ENCODE results near the gene AGTR1. TPM values are rescaled to one million over a fixed set of nuclear protein-coding genes. Genes with fewer than 3 reads are reported as not detected.

AGTR1 gene
- polyA plus RNA-seq, 1 donor (not counting 4 experiments of a cell fraction or from before 2014, with no cell fraction given), result not detected

- Histone ChIP-seq H3K27ac (ENCODE audit: control insufficient read depth, insufficient read depth, low read length) (no peak overlapping the region), H3K4me1 (ENCODE audit: control insufficient read depth, extremely low read depth, insufficient read depth, low read length) (no peaks in the 10 kb centered on the region), H4K20me1 (ENCODE audit: control insufficient read depth, extremely low read depth, insufficient read depth, low read length) (no peaks in the 10 kb centered on the region), H3K9me3 (ENCODE audit: control insufficient read depth, low read depth, low read length) (no peaks in the 10 kb centered on the region), H3K4me3 (ENCODE audit: control insufficient read depth in 2 of 3, extremely low read depth in 1 of 3, insufficient read depth in 2 of 3, low read depth in 1 of 3, low read length in 3 of 3) (no peak overlapping the region), H2AFZ (ENCODE audit: control insufficient read depth, low read length) (no peak overlapping the region), H3K79me2 (ENCODE audit: control insufficient read depth, insufficient read depth, low read length) (no peaks in the 10 kb centered on the region), H3K9me1 (ENCODE audit: control insufficient read depth, extremely low read depth, insufficient read depth, low read length) (no peaks in the 10 kb centered on the region), H3K4me2 (ENCODE audit: control insufficient read depth, extremely low read depth, insufficient read depth, low read depth, low read length) (no peak overlapping the region), H3K27me3 (ENCODE audit: control insufficient read depth, extremely low read depth, insufficient read depth, low read length) (no peaks in the 10 kb centered on the region), H3K36me3 (ENCODE audit: control insufficient read depth in 2 of 2, extremely low read depth in 1 of 2, insufficient read depth in 2 of 2, low read length in 2 of 2) (no peaks in the 10 kb centered on the region), H3K9ac (ENCODE audit: control insufficient read depth, extremely low read depth, insufficient read depth, low read length) (no peak overlapping the region)
- DNase-seq (ENCODE audit: low read depth, low spot score), result no peak
- no peak for FAIRE-seq
- dilution Hi-C loops (cut with MboI; ENCODE audit: extremely low pct_ligation_motif_present, low sequenced_read_pairs), result no loop called here
- no peak for TF ChIP-seq CTCF (optimal IDR thresholded peaks at IDR 0.05 in 1 of 3, IDR thresholded peaks at IDR 0.05 in 1 of 3, conservative IDR thresholded peaks at IDR 0.05 in 1 of 3; ENCODE audit: extremely low read depth in 1 of 3, insufficient read depth in 2 of 3, low read length in 3 of 3)
- no peak for TF ChIP-seq EZH2 (IDR thresholded peaks at IDR 0.05; ENCODE audit: low read length)
Measured at GRCh38 chr3:148736086-148736485, 38.4 kb downstream of the AGTR1 start.

- DNase-seq (ENCODE audit: low read depth, low spot score) (no peak), FAIRE-seq (no peak)
- H2AFZ ChIP-seq (ENCODE audit: control insufficient read depth, low read length), result no peak overlapping the region
- H3K4me1 ChIP-seq (ENCODE audit: control insufficient read depth, extremely low read depth, insufficient read depth, low read length), result no peaks in the 10 kb centered on the region
- no peak for TF ChIP-seq EZH2 (IDR thresholded peaks at IDR 0.05; ENCODE audit: low read length)
- no peak for TF ChIP-seq CTCF (optimal IDR thresholded peaks at IDR 0.05 in 1 of 3, IDR thresholded peaks at IDR 0.05 in 1 of 3, conservative IDR thresholded peaks at IDR 0.05 in 1 of 3; ENCODE audit: extremely low read depth in 1 of 3, insufficient read depth in 2 of 3, low read length in 3 of 3)
- H3K9me1 ChIP-seq (ENCODE audit: control insufficient read depth, extremely low read depth, insufficient read depth, low read length), result no peaks in the 10 kb centered on the region
- no peaks in the 10 kb centered on the region for H3K36me3 ChIP-seq (ENCODE audit: control insufficient read depth in 2 of 2, extremely low read depth in 1 of 2, insufficient read depth in 2 of 2, low read length in 2 of 2)
- H3K27me3 ChIP-seq (ENCODE audit: control insufficient read depth, extremely low read depth, insufficient read depth, low read length), result no peaks in the 10 kb centered on the region
- no peak overlapping the region for H3K4me2 ChIP-seq (ENCODE audit: control insufficient read depth, extremely low read depth, insufficient read depth, low read depth, low read length)
- H3K9ac ChIP-seq (ENCODE audit: control insufficient read depth, extremely low read depth, insufficient read depth, low read length), result no peak overlapping the region
- H3K79me2 ChIP-seq (ENCODE audit: control insufficient read depth, insufficient read depth, low read length), result no peaks in the 10 kb centered on the region
- H4K20me1 ChIP-seq (ENCODE audit: control insufficient read depth, extremely low read depth, insufficient read depth, low read length), result no peaks in the 10 kb centered on the region
- H3K27ac ChIP-seq (ENCODE audit: control insufficient read depth, insufficient read depth, low read length), result no peak overlapping the region
- no peak overlapping the region for H3K4me3 ChIP-seq (ENCODE audit: control insufficient read depth in 2 of 3, extremely low read depth in 1 of 3, insufficient read depth in 2 of 3, low read depth in 1 of 3, low read length in 3 of 3)
- dilution Hi-C loops (cut with MboI; ENCODE audit: extremely low pct_ligation_motif_present, low sequenced_read_pairs), result no loop called here
- no peaks in the 10 kb centered on the region for H3K9me3 ChIP-seq (ENCODE audit: control insufficient read depth, low read depth, low read length)
Measured at GRCh38 chr3:148737104-148737530, 39.4 kb downstream of the AGTR1 start.
